ENCODE measurements around the gene C1orf21.

GRCh38 chr1:184605941-184606340 is 219.1 kb downstream of the C1orf21 start:
- TF ChIP-seq, protein P1, sequence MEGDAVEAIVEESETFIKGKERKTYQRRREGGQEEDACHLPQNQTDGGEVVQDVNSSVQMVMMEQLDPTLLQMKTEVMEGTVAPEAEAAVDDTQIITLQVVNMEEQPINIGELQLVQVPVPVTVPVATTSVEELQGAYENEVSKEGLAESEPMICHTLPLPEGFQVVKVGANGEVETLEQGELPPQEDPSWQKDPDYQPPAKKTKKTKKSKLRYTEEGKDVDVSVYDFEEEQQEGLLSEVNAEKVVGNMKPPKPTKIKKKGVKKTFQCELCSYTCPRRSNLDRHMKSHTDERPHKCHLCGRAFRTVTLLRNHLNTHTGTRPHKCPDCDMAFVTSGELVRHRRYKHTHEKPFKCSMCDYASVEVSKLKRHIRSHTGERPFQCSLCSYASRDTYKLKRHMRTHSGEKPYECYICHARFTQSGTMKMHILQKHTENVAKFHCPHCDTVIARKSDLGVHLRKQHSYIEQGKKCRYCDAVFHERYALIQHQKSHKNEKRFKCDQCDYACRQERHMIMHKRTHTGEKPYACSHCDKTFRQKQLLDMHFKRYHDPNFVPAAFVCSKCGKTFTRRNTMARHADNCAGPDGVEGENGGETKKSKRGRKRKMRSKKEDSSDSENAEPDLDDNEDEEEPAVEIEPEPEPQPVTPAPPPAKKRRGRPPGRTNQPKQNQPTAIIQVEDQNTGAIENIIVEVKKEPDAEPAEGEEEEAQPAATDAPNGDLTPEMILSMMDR (IDR thresholded peaks at IDR 0.05), result no peak
- no peak for TF ChIP-seq POLR2A (IDR thresholded peaks at IDR 0.05)

Measured in Peyer's patch (tissue), 4 donors.